ENCODE results near the gene GDF10. TPM values are rescaled to one million over a fixed set of nuclear protein-coding genes. Genes with fewer than 3 reads are reported as not detected.

GDF10 gene
- total and polyA plus RNA-seq, 2 donors (not counting 3 experiments of a cell fraction or from before 2014, with no cell fraction given), result not detected

- Histone ChIP-seq H3K36me3 (ENCODE audit: control insufficient read depth in 2 of 2, extremely low read depth in 1 of 2, insufficient read depth in 2 of 2, low read length in 2 of 2) (no peaks in the 10 kb centered on the region), H3K4me2 (ENCODE audit: insufficient read depth, low read length) (no peak overlapping the region), H3K4me1 (ENCODE audit: control insufficient read depth, extremely low read depth, insufficient read depth, low read length) (no peaks in the 10 kb centered on the region), H2AFZ (ENCODE audit: low read depth, low read length) (no peak overlapping the region), H3K9me3 (replicated peaks; ENCODE audit: control insufficient read depth, insufficient read depth, low read length) (no peaks in the 10 kb centered on the region), H3K27me3 (ENCODE audit: control insufficient read depth in 2 of 2, insufficient read depth in 2 of 2, low read length in 2 of 2) (no peaks in the 10 kb centered on the region), H4K20me1 (replicated peaks; ENCODE audit: control insufficient read depth, extremely low read depth, insufficient read depth, low read length) (no peaks in the 10 kb centered on the region), H3K4me3 (replicated peaks in 1 of 3; ENCODE audit: insufficient read depth in 1 of 3, low read depth in 1 of 3, low read length in 3 of 3) (no peak overlapping the region), H3K9ac (replicated peaks; ENCODE audit: extremely low read depth, insufficient read depth, low read length) (no peak overlapping the region), H3K27ac (ENCODE audit: insufficient read depth, low read depth, low read length) (no peak overlapping the region), H3K9me1 (replicated peaks; ENCODE audit: control insufficient read depth, extremely low read depth, insufficient read depth, low read length) (no peaks in the 10 kb centered on the region), H3K79me2 (ENCODE audit: control insufficient read depth, insufficient read depth, low read length) (no peaks in the 10 kb centered on the region)
- intact Hi-C loops (cut with micrococcal nuclease), result no loop called here
- ChIA-PET CTCF (interaction anchor here (0.8 to 2.1 kb wide), 5 partner anchors 9 to 20 kb away, joined by 3 to 10 read pairs (median 4); no protein-coding TSS in a partner anchor), POLR2A (no interaction called here)
- no peak for FAIRE-seq
- DNase-seq (ENCODE audit: low read depth, low spot score), result no peak
- no TSS peak for BruUV-seq (replicated peaks)
- no peak for TF ChIP-seq EZH2 (IDR thresholded peaks at IDR 0.05; ENCODE audit: borderline replicate concordance, low read depth, low read length, severe bottlenecking)
- TF ChIP-seq CTCF (IDR thresholded peaks at IDR 0.05; ENCODE audit: extremely low read depth in 1 of 2, insufficient read depth in 1 of 2, low read depth in 1 of 2, low read length in 2 of 2), result no peak
- no peak for TF ChIP-seq JUN (IDR thresholded peaks at IDR 0.05; ENCODE audit: borderline replicate concordance, insufficient read depth, insufficient read length, low read depth)
- TF ChIP-seq POLR2AphosphoS5 (IDR thresholded peaks at IDR 0.05; ENCODE audit: insufficient read depth, low read depth, low read length), result no peak
- no peak for TF ChIP-seq MYC (IDR thresholded peaks at IDR 0.05; ENCODE audit: low read depth, low read length)
- no peak for TF ChIP-seq POLR2A (IDR thresholded peaks at IDR 0.05; ENCODE audit: low read depth, low read length)
- TF ChIP-seq FOS (IDR thresholded peaks at IDR 0.05; ENCODE audit: borderline replicate concordance, insufficient read depth, low read length), result no peak
- no peak for TF ChIP-seq GATA2 (IDR thresholded peaks at IDR 0.05; ENCODE audit: insufficient read depth, insufficient read length, low read depth, low read length)
- dilution Hi-C loops (cut with MboI; ENCODE audit: extremely low pct_ligation_motif_present, low sequenced_read_pairs), result no loop called here
These were observed 60.5 kb downstream of the GDF10 start for GRCh38 chr10:47360419-47361040.
